ENCODE results near the gene DTD1.

The DTD1 gene

DNA sequence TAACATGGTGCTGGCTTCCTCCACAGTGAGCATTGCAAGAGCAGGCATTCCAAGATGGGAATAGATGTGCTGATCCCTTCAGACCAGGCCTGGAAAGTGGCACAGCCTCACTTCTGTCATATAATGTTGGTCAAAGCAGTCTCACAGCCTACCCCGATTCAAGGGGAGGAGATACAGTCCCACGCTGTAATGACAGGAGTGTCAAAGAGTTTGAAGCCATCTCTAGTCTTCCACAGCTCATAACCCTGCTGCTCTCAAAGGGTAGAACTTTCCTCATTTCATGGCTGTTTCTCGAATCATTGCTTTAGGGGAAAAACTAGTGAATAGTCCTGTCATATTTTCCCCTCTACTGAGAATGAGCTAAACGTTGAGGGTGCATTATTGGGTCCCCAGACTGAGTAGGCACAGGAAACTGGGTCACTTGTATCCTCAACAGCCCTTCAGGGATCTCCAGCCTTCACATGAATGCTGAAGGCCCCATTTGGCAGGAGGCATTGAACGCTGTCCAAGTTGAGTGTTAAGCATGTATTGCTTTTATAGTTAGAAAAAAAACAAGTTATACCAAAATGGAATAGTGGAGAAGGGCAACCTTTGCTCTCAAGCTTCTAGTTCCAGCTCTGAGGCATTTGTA lies 27.3 kb downstream of the DTD1 start:
- no peak for DNase-seq (ENCODE audit: low spot score)

DNA sequence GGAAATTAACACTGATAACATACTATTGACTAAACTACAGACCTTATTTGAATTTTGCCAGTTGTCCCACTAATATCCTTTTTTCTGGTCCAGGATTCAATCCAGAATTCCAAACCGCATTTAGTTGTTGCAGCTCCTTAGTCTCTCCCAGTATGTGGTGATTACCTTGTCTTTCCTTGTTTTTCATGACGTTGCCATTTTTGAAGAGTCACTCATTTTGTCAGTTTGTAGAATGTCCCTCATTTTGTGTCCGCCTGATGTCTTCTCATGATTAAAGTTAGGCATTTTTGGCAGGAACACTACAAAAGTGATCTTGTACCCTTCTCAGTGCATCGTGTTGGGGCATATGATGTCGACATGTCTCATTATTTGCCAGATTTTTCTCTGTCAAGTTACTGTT lies 33.1 kb downstream of the DTD1 start:
- no peak for DNase-seq (ENCODE audit: low spot score)

DNA sequence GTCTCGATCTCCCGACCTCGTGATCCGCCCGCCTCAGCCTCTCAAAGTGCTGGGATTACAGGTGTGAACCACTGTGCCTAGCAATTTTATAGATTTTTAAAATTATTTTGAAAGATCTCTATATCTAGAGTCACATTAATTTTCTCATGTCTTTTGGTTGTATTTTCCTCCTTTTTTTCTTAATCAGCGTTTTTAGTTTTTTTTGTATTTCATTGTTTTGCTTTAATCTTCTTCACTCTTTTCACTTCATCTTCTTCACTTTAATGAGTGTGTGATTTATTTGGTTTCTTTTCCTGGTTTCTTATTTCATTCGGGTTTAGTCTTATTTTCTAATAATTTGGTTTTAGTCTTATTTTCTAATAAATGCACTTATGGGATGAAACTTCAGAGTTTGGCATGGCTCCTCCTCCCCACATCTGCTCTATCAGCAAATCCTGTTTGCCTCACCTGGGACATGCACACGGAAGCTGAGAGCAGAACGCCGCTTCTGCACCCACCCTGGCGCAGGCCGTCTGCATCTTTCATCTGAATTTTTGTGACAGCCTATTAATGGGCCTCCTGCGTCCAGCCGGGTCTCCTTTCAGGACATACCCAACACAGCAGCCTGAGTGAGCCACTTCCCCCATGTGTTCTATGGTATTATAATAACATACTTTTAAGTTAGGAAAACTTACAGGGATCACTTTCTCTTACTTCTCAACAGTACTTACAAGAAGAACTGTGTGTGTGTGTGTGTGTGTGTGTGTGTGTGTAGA lies 35.5 kb downstream of the DTD1 start:
- DNase-seq (ENCODE audit: low spot score), result no peak

DNA sequence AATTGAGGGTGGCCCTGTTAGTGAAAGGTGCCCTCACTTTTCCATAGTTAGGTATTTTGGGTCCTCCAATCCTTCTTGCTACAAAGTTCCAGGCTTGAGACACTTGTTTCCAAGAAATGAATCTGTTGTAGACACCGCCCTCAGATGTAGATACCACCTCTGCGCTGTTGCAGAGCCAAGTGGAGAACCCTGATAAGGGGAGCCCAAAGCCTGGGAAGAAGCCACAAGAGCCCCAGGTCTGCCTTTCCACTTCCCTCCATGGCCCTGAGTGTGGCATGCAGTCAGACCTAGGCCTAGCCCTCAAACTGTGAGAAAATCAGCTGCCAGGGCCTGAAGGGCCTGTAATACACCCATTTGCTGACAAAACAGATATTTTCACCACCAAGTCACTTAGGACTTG lies 37.1 kb downstream of the DTD1 start:
- no peak for DNase-seq (ENCODE audit: low spot score)

DNA sequence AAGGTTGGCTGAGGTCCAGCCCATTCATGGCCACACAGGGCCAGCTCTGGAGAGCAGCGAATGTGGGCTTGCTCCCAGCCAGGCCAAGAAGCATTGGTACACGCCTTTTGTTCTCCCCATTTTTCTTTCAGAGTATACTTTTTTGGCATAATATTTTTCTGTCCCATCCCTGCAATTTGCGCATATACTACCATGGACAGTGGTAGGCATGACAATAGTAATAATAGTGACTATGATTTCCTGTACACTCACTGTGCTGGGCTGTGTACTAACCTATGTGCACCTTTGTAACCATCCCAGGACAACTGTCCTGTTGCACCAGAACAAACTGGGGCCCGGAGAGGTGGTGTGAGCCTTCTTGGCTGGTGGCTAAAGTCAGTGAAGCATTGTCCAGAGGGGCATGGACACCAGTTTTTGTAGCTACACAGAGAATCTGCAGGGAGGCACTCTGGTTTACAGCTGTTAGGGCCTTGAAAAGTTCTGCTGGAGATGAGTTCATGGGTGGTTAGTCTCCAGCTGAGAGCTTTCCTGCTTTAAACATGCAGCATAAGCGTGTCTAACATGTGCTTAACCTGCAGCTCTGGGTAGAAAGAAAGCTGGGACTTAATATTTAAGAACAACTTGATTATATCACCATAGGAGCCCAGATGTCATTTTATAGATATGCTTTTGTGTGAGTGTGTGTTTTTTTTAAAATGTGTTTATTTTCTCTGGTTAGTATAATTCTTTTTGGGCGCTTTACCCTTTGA lies 38.2 kb downstream of the DTD1 start:
- no peak for DNase-seq (ENCODE audit: low spot score)

DNA sequence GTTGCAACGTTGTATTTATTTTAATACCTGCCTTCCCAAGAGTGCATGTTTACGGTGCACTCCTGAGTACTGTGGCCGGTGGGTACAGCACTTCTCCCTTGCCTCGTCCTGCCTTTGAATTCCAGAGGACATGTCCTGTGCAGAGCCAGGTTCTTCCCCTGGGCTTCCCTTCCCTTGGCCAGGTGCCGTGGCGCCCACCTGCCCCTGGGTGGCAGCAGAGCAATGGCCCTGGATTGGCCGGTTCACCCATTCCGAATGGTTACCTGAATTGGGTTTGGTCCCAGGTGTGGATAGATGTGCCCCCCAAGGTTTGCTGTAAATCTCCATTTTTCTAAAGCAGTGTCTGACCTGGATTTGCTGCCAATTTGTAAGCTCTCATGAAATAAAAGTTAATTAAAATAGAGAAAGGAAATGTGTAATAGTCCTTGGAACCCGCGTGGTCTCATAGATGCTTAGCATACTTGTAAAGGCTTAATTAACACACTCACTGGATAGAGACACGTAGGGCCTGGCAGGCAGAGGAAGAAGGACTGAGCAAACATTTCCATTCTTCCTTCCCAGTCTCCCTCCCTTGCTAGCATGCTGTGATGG lies 40.6 kb downstream of the DTD1 start:
- no peak for DNase-seq (ENCODE audit: low spot score)

- peak; percentile 82 for DNase-seq (ENCODE audit: low spot score)
These were observed 44.4 kb downstream of the DTD1 start for GRCh38 chr20:18632196-18632789.

DNA sequence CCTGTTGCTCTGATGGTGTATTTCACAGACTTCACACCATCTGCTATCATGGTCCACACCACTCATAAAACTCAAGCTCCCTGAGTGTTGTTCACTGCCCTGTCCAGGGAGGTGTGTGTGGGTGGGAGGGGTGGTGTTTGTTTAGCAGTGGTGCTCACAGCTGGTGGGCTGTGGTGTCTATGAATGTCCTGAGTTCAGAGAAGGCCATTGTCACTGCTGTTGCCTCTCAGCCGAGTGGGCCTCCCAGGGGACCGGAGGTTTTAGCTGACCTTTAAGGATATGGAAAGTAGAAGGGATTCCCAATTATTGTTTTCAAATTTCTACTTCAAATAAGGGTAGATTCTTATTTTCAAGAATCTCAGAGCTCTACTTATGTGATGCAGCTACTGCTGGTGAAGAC lies 45.6 kb downstream of the DTD1 start:
- no peak for DNase-seq (ENCODE audit: low spot score)

DNA sequence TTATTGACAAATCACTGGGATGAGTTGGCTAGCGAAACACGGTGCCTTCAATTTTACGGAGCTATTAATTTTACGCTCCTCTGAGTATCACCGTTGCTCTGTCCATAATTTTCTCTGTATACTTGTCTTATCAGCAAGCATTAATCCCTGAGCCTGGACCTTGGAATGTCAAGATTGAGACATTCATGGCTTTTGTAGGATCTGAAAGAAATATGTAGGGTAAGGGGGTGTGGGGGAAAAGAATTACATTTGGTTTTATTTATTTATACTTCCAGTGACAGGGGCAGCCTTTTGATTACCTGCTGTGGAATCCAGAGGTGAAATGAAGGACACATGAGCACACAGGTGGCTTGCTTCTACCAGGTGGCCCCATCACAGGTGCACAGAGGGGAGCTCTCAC lies 46.6 kb downstream of the DTD1 start:
- no peak for DNase-seq (ENCODE audit: low spot score)

GRCh38 chr20:18635380-18635779 lies 47.5 kb downstream of the DTD1 start:
- DNase-seq (ENCODE audit: low spot score), result no peak

- no peak for DNase-seq (ENCODE audit: low spot score)
These were observed 49.4 kb downstream of the DTD1 start for GRCh38 chr20:18637224-18637623.

- no peak for DNase-seq (ENCODE audit: low spot score)
These were observed 50.9 kb downstream of the DTD1 start for GRCh38 chr20:18638768-18639167.

DNA sequence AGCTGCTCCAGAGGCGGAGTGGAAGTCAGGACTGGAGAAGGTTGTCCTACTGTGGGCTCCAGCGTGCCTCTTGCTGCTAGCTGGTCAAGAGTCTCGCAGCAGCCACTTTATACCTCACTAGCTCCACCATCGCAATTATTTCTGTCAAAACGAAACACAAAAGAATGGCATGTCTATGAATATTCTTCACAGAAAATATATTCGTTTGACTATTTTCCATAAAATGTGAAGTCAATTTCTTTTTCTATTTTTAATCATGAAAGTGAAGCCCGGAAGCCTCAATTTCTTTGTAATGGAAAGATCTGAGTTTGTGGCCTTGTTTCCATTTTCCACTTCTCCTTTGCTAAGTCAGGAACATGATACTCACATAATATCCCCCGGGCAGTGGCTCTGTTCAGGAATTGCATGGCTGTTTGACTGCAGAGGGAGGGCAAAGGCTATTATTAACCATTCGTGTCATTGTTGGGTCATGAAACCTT lies 51.7 kb downstream of the DTD1 start:
- no peak for DNase-seq (ENCODE audit: low spot score)

DNA sequence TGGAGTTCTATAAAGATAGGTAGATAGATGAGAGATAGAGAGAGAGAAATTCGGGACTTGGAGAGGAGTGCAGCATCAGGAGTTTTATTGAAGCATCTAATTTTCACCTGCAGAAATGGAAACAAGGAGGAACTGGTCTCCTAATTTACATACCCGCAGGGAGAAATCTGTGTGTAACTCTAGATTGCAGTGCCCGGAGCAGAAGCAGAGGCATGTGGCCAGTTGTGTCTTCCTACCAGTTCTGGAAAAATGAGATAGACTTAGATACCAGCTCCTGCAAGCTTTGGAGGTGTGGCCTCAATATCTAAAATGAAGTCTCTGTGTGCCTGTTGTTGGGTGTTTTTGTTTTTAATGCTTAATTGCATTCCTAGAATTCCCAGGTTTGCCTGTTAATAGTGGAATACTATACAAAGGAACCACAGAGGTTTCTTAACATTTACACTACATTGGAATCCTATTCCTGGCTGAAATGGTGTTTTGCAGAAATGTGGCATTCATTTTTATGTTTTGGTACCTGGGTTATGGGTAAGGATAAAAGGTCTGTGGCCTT lies 57.4 kb downstream of the DTD1 start:
- DNase-seq (ENCODE audit: low spot score), result no peak

DNA sequence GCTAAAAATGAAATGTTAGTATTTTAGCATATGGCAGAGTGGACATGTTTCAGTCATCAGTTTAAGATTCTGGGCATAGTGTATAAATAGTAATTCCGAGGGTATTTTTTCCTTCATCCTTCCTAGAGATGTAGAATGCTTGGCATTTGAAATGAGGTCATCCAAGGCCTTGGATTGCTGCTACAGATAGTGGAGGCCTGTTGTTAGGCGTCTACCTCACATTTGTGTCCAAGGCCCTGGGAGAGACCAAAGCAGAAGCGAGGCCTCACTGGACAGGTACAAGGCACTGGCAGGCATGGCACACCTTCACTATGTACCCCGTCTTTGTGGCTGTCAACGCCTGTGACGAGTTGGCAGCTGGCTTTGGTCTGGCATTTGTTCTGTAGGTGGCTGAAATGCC lies 58.0 kb downstream of the DTD1 start:
- no peak for DNase-seq (ENCODE audit: low spot score)

DNA sequence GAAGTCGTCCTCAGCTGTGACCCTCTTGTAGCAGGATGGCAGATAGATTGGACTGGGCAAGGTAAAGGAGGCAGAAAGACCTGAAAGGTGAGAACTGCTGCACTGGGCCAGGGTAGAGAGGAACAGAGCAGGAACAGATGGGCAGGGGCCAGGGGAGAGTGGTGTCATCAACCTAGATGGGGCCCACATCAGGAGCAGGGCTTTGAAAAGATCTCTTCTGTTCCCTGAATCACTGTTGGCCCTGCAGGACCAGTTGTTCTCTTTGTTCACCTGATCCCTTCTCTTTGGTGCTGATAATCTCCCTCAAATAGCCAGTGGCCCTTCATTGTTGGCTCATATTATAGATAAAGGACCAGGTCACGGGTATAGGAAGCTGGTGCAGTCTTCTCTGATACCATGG lies 59.9 kb downstream of the DTD1 start:
- DNase-seq (ENCODE audit: low spot score), result no peak

GRCh38 chr20:18650224-18650623 lies 62.4 kb downstream of the DTD1 start:
- DNase-seq (ENCODE audit: low spot score), result no peak

DNA sequence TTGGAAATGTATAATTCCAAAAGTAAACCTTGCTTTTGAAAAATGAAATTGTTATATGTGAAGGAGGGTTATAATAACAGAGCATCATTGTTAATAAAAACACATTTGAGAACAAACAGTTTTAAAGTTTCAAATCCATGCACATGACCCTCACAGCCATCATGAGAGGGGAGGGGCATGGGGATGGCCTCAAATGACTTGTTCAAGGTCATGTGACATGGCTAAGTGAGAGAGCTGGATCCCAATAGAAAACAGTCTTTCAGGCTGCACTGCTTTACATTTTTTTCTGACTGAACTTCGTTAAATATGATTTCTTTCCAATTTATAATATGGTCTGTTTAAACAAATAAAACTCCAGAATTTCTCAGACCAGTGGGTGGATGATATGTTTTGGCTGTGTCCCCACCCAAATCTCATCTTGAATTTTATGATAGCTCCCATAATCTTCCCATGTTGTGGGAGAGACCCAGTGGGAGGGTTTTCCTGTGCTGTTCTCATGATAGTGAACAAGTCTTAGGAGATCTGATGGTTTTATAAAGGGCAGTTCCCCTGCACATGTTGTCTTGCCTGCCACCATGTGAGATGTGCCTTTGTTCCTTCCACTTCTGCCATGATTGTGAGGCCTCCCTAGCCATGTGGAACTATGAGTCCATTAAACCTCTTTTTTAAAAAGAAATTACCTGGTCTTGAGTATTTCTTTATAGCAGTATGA lies 66.0 kb downstream of the DTD1 start:
- DNase-seq (ENCODE audit: low spot score), result no peak

DNA sequence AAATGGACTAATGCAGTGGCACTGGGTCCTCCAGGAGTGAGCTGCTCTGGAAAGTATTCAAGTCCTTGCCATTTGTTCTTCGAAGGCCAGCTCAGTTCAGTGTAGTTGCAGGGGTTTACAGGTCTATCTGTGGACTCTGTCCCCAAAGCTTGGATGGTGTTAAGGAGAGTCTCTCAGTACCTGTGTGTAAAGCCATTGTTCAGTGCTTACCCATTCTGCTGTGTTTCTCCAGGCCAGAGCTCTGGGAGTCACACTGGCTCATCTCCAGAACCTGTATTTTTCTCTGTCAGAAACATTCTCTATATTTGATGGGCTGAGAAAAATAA lies 66.6 kb downstream of the DTD1 start:
- no peak for DNase-seq (ENCODE audit: low spot score)

- no peak for DNase-seq (ENCODE audit: low spot score)
These were observed 69.7 kb downstream of the DTD1 start for GRCh38 chr20:18657575-18657974.

DNA sequence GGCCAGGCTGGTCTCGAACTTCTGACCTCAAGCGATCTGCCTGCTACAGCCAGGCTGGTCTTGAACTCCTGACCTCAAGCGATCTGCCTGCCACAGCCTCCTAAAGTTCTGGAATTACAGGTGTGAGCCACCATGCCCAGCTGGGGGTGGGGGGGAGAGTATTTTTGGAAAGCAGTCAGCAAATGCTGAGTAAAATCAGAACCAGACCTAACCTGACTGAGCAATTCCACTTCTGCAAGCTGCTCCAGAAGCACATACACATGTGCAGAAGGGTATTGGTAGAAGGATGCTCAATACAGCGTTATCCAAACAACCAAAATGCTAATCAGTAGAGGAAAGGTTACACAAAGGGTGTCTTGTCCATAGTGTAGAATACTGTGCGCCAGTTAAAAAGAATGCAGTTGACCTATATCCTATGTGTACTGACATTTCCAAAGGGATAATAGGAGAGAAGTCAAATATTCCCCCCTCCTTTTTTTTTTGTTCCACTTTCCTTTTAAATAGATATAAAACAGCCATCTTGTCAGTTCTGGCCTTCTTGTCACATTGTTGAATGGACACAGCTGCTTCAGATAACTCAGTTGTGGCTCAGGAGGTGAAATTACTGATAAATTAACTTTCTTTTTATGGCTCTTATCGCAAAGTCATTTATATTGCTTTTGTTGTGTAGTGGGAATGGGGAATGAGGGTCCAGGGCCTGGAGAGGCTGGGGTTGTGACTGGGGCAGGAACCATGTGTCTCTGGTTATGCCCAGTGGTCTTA lies 74.6 kb downstream of the DTD1 start:
- no peak for DNase-seq (ENCODE audit: low spot score)

All from globus pallidus (tissue), 1 donor.